VCaP (cell line): ENCODE data around the gene FOXP2.

Experiments
- H3K27ac ChIP-seq: fragments of 450-650 bp; 2 replicates; pipeline ENCODE4 v1.5.1; 2017
- CTCF ChIP-seq: fragments of 450-650 bp; conservative IDR thresholded peaks from 2 replicates; pipeline ENCODE4 v1.5.1; 2017; ENCODE audit warnings: mild to moderate bottlenecking, moderate library complexity

FOXP2 gene

GRCh38 chr7:114670676-114671075 lies 256.1 kb downstream of the FOXP2 start:
- no peak for TF ChIP-seq CTCF
- H3K27ac ChIP-seq, result no peak overlapping the region

GRCh38 chr7:114671563-114672123 lies 257.0 kb downstream of the FOXP2 start:
- no peak for TF ChIP-seq CTCF
- no peak overlapping the region for H3K27ac ChIP-seq

- no peak for TF ChIP-seq CTCF
- no peak overlapping the region for H3K27ac ChIP-seq
These were observed 263.5 kb downstream of the FOXP2 start for GRCh38 chr7:114678116-114678515.

GRCh38 chr7:114687238-114687637 lies 272.6 kb downstream of the FOXP2 start:
- TF ChIP-seq CTCF, result no peak
- no peak overlapping the region for H3K27ac ChIP-seq

GRCh38 chr7:114688443-114689055 lies 273.9 kb downstream of the FOXP2 start:
- no peak for TF ChIP-seq CTCF
- no peak overlapping the region for H3K27ac ChIP-seq

GRCh38 chr7:114689406-114689805 lies 274.8 kb downstream of the FOXP2 start:
- no peak for TF ChIP-seq CTCF
- H3K27ac ChIP-seq, result no peak overlapping the region

GRCh38 chr7:114691605-114692004 lies 277.0 kb downstream of the FOXP2 start:
- no peak for TF ChIP-seq CTCF

More at GRCh38 chr7:114691605-114692004, 277.0 kb downstream of the FOXP2 start:
- no peak overlapping the region for H3K27ac ChIP-seq
